ENCODE measurements around the gene HOATZ.

HOATZ gene

GRCh38 chr11:111541254-111542061 lies 26.9 kb downstream of the HOATZ start:
- peak overlapping the region in 17 of 21 experiments; percentile 8 to 76 (median 55) for H3K27ac ChIP-seq
- peak overlapping the region; percentile 22 to 49 (median 45) for H3K4me3 ChIP-seq

GRCh38 chr11:111542606-111543275 lies 28.2 kb downstream of the HOATZ start:
- H3K27ac ChIP-seq, result no peak overlapping the region
- H3K4me3 ChIP-seq, result no peak overlapping the region

GRCh38 chr11:111548525-111548924 lies 33.9 kb downstream of the HOATZ start:
- Histone ChIP-seq H3K4me3 (no peak overlapping the region), H3K27ac (no peak overlapping the region)

GRCh38 chr11:111549196-111549868 lies 34.8 kb downstream of the HOATZ start:
- Histone ChIP-seq H3K4me3 (no peak overlapping the region), H3K27ac (no peak overlapping the region)

GRCh38 chr11:111549869-111550203 lies 35.3 kb downstream of the HOATZ start:
- Histone ChIP-seq H3K27ac (no peak overlapping the region), H3K4me3 (no peak overlapping the region)

- Histone ChIP-seq H3K27ac (no peak overlapping the region), H3K4me3 (no peak overlapping the region)
Observed at GRCh38 chr11:111550258-111550657, 35.7 kb downstream of the HOATZ start.

- no peak overlapping the region for H3K27ac ChIP-seq
Observed at GRCh38 chr11:111554532-111554931, 40.0 kb downstream of the HOATZ start.

GRCh38 chr11:111555255-111555654 lies 40.7 kb downstream of the HOATZ start:
- Histone ChIP-seq H3K4me3 (no peak overlapping the region), H3K27ac (no peak overlapping the region)

More at GRCh38 chr11:111554532-111554931, 40.0 kb downstream of the HOATZ start:
- H3K4me3 ChIP-seq, result no peak overlapping the region

- H3K27ac ChIP-seq, result peak overlapping the region in 4 of 21 experiments; percentile 0 to 68 (median 39)
- H3K4me3 ChIP-seq, result no peak overlapping the region
Observed at GRCh38 chr11:111557425-111558111, 43.0 kb downstream of the HOATZ start.

- Histone ChIP-seq H3K27ac (no peak overlapping the region), H3K4me3 (no peak overlapping the region)
Observed at GRCh38 chr11:111559800-111560464, 45.4 kb downstream of the HOATZ start.

GRCh38 chr11:111560800-111561199 lies 46.2 kb downstream of the HOATZ start:
- Histone ChIP-seq H3K4me3 (no peak overlapping the region), H3K27ac (no peak overlapping the region)

GRCh38 chr11:111561306-111561705 lies 46.7 kb downstream of the HOATZ start:
- H3K4me3 ChIP-seq, result no peak overlapping the region
- no peak overlapping the region for H3K27ac ChIP-seq

GRCh38 chr11:111561791-111562325 lies 47.3 kb downstream of the HOATZ start:
- Histone ChIP-seq H3K27ac (peak overlapping the region in 1 of 21 experiments; percentile 43), H3K4me3 (no peak overlapping the region)

GRCh38 chr11:111562692-111563389 lies 48.3 kb downstream of the HOATZ start:
- no peak overlapping the region for H3K4me3 ChIP-seq
- H3K27ac ChIP-seq, result peak overlapping the region in 1 of 21 experiments; percentile 43

- Histone ChIP-seq H3K4me3 (no peak overlapping the region), H3K27ac (no peak overlapping the region)
Observed at GRCh38 chr11:111565114-111565720, 50.6 kb downstream of the HOATZ start.

- Histone ChIP-seq H3K27ac (no peak overlapping the region), H3K4me3 (no peak overlapping the region)
Observed at GRCh38 chr11:111566324-111566723, 51.7 kb downstream of the HOATZ start.

GRCh38 chr11:111569476-111569875 lies 54.9 kb downstream of the HOATZ start:
- Histone ChIP-seq H3K27ac (peak overlapping the region in 1 of 21 experiments; percentile 40), H3K4me3 (no peak overlapping the region)

GRCh38 chr11:111570796-111571195 lies 56.2 kb downstream of the HOATZ start:
- H3K27ac ChIP-seq, result no peak overlapping the region

More at GRCh38 chr11:111570796-111571195, 56.2 kb downstream of the HOATZ start:
- H3K4me3 ChIP-seq, result no peak overlapping the region

All from skin epidermis (tissue), 12 donors.